ENCODE data around the gene HOXB8.

Gene HOXB8

GRCh38 chr17:48647963-48648245 is 32.8 kb upstream of the HOXB8 start:
- Histone ChIP-seq H4K8ac (ENCODE audit: low read depth, low read length) (no peak overlapping the region), H2BK12ac (ENCODE audit: low read length) (no peak overlapping the region), H3K4ac (ENCODE audit: low read depth, low read length) (no peak overlapping the region), H3K27me3 (ENCODE audit: insufficient read depth, low read length) (peaks cover 43% of the 10 kb centered on the region), H3K4me3 (ENCODE audit: low read depth, low read length) (no peak overlapping the region), H2BK120ac (ENCODE audit: insufficient read depth, low read length, poor library complexity) (no peak overlapping the region), H2AFZ (ENCODE audit: insufficient read depth, low read length, poor library complexity) (no peak overlapping the region), H3K27ac (ENCODE audit: low read depth, low read length) (no peak overlapping the region), H3K9ac (ENCODE audit: low read length) (no peak overlapping the region), H3K79me2 (ENCODE audit: control insufficient read depth, insufficient read depth, low read length, poor library complexity) (no peaks in the 10 kb centered on the region), H3K4me1 (ENCODE audit: control insufficient read depth in 1 of 2, insufficient read depth in 2 of 2, low read length in 2 of 2) (peaks cover 0 to 12% of the 10 kb centered on the region in 2 experiments), H2AK5ac (ENCODE audit: low read length) (no peak overlapping the region), H3K79me1 (ENCODE audit: low read length) (peaks cover 3% of the 10 kb centered on the region), H3K9me3 (ENCODE audit: insufficient read depth, low read depth, low read length) (peaks cover 5% of the 10 kb centered on the region), H4K12ac (ENCODE audit: low read depth, low read length) (no peak overlapping the region), H3K23ac (ENCODE audit: low read length) (no peak overlapping the region), H3K4me2 (ENCODE audit: low read length) (peak overlapping the region; percentile 29), H3K18ac (ENCODE audit: low read length) (no peak overlapping the region), H3K14ac (ENCODE audit: low read length) (no peak overlapping the region), H3K36me3 (ENCODE audit: control insufficient read depth in 1 of 2, insufficient read depth in 2 of 2, low read length in 2 of 2) (no peaks in the 10 kb centered on the region), H2BK5ac (ENCODE audit: low read depth, low read length, poor library complexity) (no peak overlapping the region), H4K91ac (ENCODE audit: low read depth, low read length) (no peak overlapping the region)
- no CpG with 5 or more reads among the region's 1 CpG for WGBS (ENCODE audit: extremely low coverage, insufficient coverage, insufficient read length)
- DNase-seq, result no peak

DNA sequence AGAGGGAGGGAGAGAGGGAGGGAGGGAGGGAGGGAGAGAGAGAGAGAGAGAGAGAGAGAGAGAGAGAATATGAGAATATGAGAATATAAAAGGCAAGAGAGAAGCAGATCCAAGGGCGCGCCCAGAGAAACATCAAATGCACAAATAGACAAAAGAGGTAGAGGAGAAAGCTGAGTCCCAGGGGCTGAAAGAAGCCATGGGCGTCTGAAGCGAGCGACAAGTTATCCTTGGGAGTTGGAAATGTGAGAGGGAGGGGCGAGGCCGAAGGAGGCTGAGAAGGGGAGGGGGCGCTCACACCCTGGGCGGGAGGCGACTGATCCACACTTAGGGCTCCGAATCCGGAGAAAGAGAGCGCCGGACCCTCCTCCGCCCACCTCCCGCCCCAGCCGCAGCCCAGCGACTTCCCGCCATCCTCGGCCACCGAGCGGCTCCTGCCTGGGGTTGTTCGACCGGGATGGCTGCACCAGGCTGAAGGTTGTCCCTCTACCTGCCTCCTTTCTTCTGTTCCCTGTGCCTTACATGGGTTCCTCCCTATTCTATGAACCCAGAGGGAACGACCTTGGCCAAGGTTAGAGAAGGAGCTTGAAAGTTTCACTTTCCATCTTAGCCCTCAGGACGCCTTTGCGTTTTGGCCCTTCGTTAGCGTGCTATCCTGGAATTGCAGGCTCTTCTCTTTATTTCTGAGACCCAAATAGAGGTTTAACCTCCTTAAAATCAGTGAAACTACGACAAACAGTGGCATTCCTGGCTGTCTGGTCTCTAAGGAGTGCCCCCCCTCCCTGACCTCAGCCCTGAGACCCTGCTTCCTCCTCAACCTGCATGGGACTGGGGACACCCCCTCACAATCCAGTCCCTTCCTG is 32.2 kb upstream of the HOXB8 start:
- Histone ChIP-seq H3K4me3 (ENCODE audit: low read depth, low read length) (no peak overlapping the region), H3K4me1 (ENCODE audit: control insufficient read depth in 1 of 2, insufficient read depth in 2 of 2, low read length in 2 of 2) (peaks cover 4 to 16% of the 10 kb centered on the region in 2 experiments), H4K91ac (ENCODE audit: low read depth, low read length) (peak overlapping the region; percentile 32), H3K9ac (ENCODE audit: low read length) (no peak overlapping the region), H3K18ac (ENCODE audit: low read length) (no peak overlapping the region), H2AK5ac (ENCODE audit: low read length) (no peak overlapping the region), H3K4me2 (ENCODE audit: low read length) (peak overlapping the region; percentile 29), H2BK12ac (ENCODE audit: low read length) (no peak overlapping the region), H3K27me3 (ENCODE audit: insufficient read depth, low read length) (peaks cover 48% of the 10 kb centered on the region), H3K36me3 (ENCODE audit: control insufficient read depth in 1 of 2, insufficient read depth in 2 of 2, low read length in 2 of 2) (no peaks in the 10 kb centered on the region), H3K79me2 (ENCODE audit: control insufficient read depth, insufficient read depth, low read length, poor library complexity) (no peaks in the 10 kb centered on the region), H4K12ac (ENCODE audit: low read depth, low read length) (no peak overlapping the region), H2BK120ac (ENCODE audit: insufficient read depth, low read length, poor library complexity) (peak overlapping the region; percentile 41), H3K23ac (ENCODE audit: low read length) (no peak overlapping the region), H3K4ac (ENCODE audit: low read depth, low read length) (no peak overlapping the region), H3K79me1 (ENCODE audit: low read length) (peaks cover 3% of the 10 kb centered on the region), H3K27ac (ENCODE audit: low read depth, low read length) (no peak overlapping the region), H3K14ac (ENCODE audit: low read length) (no peak overlapping the region), H4K8ac (ENCODE audit: low read depth, low read length) (no peak overlapping the region), H2AFZ (ENCODE audit: insufficient read depth, low read length, poor library complexity) (peak overlapping the region; percentile 35), H3K9me3 (ENCODE audit: insufficient read depth, low read depth, low read length) (peaks cover 11% of the 10 kb centered on the region), H2BK5ac (ENCODE audit: low read depth, low read length, poor library complexity) (no peak overlapping the region)
- no peak for DNase-seq
- WGBS (ENCODE audit: extremely low coverage, insufficient coverage, insufficient read length), result no CpG with 5 or more reads among the region's 30 CpGs

- H3K14ac ChIP-seq (ENCODE audit: low read length), result peak overlapping the region; percentile 33
- H3K79me2 ChIP-seq (ENCODE audit: control insufficient read depth, insufficient read depth, low read length, poor library complexity), result no peaks in the 10 kb centered on the region
- H4K91ac ChIP-seq (ENCODE audit: low read depth, low read length), result peak overlapping the region; percentile 45
- DNase-seq, result no peak
- H3K4me2 ChIP-seq (ENCODE audit: low read length), result peak overlapping the region; percentile 32
- no peak overlapping the region for H3K23ac ChIP-seq (ENCODE audit: low read length)
- H3K9ac ChIP-seq (ENCODE audit: low read length), result peak overlapping the region; percentile 38
- H3K4ac ChIP-seq (ENCODE audit: low read depth, low read length), result no peak overlapping the region
- peaks cover 3% of the 10 kb centered on the region for H3K79me1 ChIP-seq (ENCODE audit: low read length)
- H2AFZ ChIP-seq (ENCODE audit: insufficient read depth, low read length, poor library complexity), result no peak overlapping the region
- H4K12ac ChIP-seq (ENCODE audit: low read depth, low read length), result no peak overlapping the region
- H3K27me3 ChIP-seq (ENCODE audit: insufficient read depth, low read length), result peaks cover 57% of the 10 kb centered on the region
- peaks cover 9 to 16% of the 10 kb centered on the region in 2 experiments for H3K4me1 ChIP-seq (ENCODE audit: control insufficient read depth in 1 of 2, insufficient read depth in 2 of 2, low read length in 2 of 2)
- H4K8ac ChIP-seq (ENCODE audit: low read depth, low read length), result no peak overlapping the region
- peak overlapping the region; percentile 47 for H3K27ac ChIP-seq (ENCODE audit: low read depth, low read length)
- no peak overlapping the region for H2BK12ac ChIP-seq (ENCODE audit: low read length)
- peak overlapping the region; percentile 7 for H2BK5ac ChIP-seq (ENCODE audit: low read depth, low read length, poor library complexity)
- peak overlapping the region; percentile 62 for H3K4me3 ChIP-seq (ENCODE audit: low read depth, low read length)
- WGBS (ENCODE audit: extremely low coverage, insufficient coverage, insufficient read length), result no CpG with 5 or more reads among the region's 80 CpGs
- H2AK5ac ChIP-seq (ENCODE audit: low read length), result no peak overlapping the region
- H2BK120ac ChIP-seq (ENCODE audit: insufficient read depth, low read length, poor library complexity), result peak overlapping the region; percentile 35
- peaks cover 17% of the 10 kb centered on the region for H3K9me3 ChIP-seq (ENCODE audit: insufficient read depth, low read depth, low read length)
- H3K36me3 ChIP-seq (ENCODE audit: control insufficient read depth in 1 of 2, insufficient read depth in 2 of 2, low read length in 2 of 2), result no peaks in the 10 kb centered on the region
- no peak overlapping the region for H3K18ac ChIP-seq (ENCODE audit: low read length)
Observed at GRCh38 chr17:48646183-48647102, 31.4 kb upstream of the HOXB8 start.

DNA sequence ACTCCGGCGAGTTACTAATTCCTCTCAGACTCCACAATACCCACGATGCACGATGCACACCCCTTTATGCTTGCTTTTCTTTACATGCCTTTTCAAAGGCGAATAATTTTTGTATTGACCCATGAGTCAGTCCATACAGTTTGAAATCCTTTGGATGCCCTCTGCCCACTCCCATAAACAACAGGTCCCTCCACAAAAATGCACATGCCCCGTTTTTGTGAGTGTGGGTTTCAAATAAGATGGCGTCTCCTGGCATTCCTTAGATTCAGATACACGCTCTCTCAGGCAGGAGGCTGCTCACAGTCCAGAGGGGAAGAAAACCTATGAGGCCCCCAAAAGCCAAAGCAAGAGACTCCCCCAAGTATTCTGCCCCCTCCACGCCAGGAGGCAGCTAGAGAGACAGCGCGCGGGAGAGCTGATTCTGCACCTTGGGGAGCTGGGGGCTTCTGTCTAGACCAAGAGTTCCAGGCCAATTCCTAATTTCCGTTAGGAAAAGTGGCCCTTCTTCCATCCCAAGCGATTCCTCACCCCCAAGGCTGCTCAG is 30.6 kb upstream of the HOXB8 start:
- H3K9ac ChIP-seq (ENCODE audit: low read length), result peak overlapping the region; percentile 1
- H2BK120ac ChIP-seq (ENCODE audit: insufficient read depth, low read length, poor library complexity), result no peak overlapping the region
- H3K27me3 ChIP-seq (ENCODE audit: insufficient read depth, low read length), result peaks cover 64% of the 10 kb centered on the region
- H3K79me1 ChIP-seq (ENCODE audit: low read length), result peaks cover 3% of the 10 kb centered on the region
- WGBS (ENCODE audit: extremely low coverage, insufficient coverage, insufficient read length), result no CpG with 5 or more reads among the region's 14 CpGs
- H3K36me3 ChIP-seq (ENCODE audit: control insufficient read depth in 1 of 2, insufficient read depth in 2 of 2, low read length in 2 of 2), result no peaks in the 10 kb centered on the region
- no peak overlapping the region for H3K18ac ChIP-seq (ENCODE audit: low read length)
- H3K4ac ChIP-seq (ENCODE audit: low read depth, low read length), result no peak overlapping the region
- H2AK5ac ChIP-seq (ENCODE audit: low read length), result no peak overlapping the region
- H3K4me1 ChIP-seq (ENCODE audit: control insufficient read depth in 1 of 2, insufficient read depth in 2 of 2, low read length in 2 of 2), result peaks cover 9 to 16% of the 10 kb centered on the region in 2 experiments
- DNase-seq, result no peak
- H3K79me2 ChIP-seq (ENCODE audit: control insufficient read depth, insufficient read depth, low read length, poor library complexity), result no peaks in the 10 kb centered on the region
- peak overlapping the region; percentile 32 for H3K4me2 ChIP-seq (ENCODE audit: low read length)
- H2BK12ac ChIP-seq (ENCODE audit: low read length), result no peak overlapping the region
- H3K23ac ChIP-seq (ENCODE audit: low read length), result no peak overlapping the region
- H4K8ac ChIP-seq (ENCODE audit: low read depth, low read length), result no peak overlapping the region
- peaks cover 17% of the 10 kb centered on the region for H3K9me3 ChIP-seq (ENCODE audit: insufficient read depth, low read depth, low read length)
- H2AFZ ChIP-seq (ENCODE audit: insufficient read depth, low read length, poor library complexity), result no peak overlapping the region
- peak overlapping the region; percentile 62 for H3K4me3 ChIP-seq (ENCODE audit: low read depth, low read length)
- H3K27ac ChIP-seq (ENCODE audit: low read depth, low read length), result peak overlapping the region; percentile 47
- H4K91ac ChIP-seq (ENCODE audit: low read depth, low read length), result peak overlapping the region; percentile 45
- no peak overlapping the region for H4K12ac ChIP-seq (ENCODE audit: low read depth, low read length)
- H3K14ac ChIP-seq (ENCODE audit: low read length), result no peak overlapping the region
- H2BK5ac ChIP-seq (ENCODE audit: low read depth, low read length, poor library complexity), result no peak overlapping the region

All from trophoblast cell (in vitro differentiated cells and primary cell).